Stomach (tissue), 4 donors: ENCODE data around the gene NTNG1.

Source experiments
- EP300 ChIP-seq: sonication (generic); formaldehyde crosslinking; IDR thresholded peaks from one replicate; pipeline ENCODE4 v1.6.1; 2017; ENCODE audit warnings: antibody characterized with exemption
- POLR2A ChIP-seq, 4 donors: fragments of 450-650 bp; IDR thresholded peaks; one replicate each; pipeline ENCODE4 v1.6.1; 2016; ENCODE audit warnings: antibody characterized with exemption in 4 of 4, control low read depth in 2 of 4, mild to moderate bottlenecking in 1 of 4, moderate library complexity in 1 of 4
- POLR2AphosphoS5 ChIP-seq, 3 donors: sonication (generic); formaldehyde crosslinking; IDR thresholded peaks; one replicate each; pipeline ENCODE4 v1.6.1; 2016; ENCODE audit warnings: antibody characterized with exemption in 3 of 3
- TF ChIP-seq, protein P1 (sequence below), 7 experiments: fragments of 450-650 bp in 4 of 7; fragments of 200-600 bp in 3 of 7; sonication (generic) in 3 of 7; IDR thresholded peaks; one replicate each; pipeline ENCODE4 v1.5.1; 2016 to 2019; ENCODE audit warnings: antibody characterized with exemption in 7 of 7, control low read depth in 2 of 7, mild to moderate bottlenecking in 1 of 7

DNA sequence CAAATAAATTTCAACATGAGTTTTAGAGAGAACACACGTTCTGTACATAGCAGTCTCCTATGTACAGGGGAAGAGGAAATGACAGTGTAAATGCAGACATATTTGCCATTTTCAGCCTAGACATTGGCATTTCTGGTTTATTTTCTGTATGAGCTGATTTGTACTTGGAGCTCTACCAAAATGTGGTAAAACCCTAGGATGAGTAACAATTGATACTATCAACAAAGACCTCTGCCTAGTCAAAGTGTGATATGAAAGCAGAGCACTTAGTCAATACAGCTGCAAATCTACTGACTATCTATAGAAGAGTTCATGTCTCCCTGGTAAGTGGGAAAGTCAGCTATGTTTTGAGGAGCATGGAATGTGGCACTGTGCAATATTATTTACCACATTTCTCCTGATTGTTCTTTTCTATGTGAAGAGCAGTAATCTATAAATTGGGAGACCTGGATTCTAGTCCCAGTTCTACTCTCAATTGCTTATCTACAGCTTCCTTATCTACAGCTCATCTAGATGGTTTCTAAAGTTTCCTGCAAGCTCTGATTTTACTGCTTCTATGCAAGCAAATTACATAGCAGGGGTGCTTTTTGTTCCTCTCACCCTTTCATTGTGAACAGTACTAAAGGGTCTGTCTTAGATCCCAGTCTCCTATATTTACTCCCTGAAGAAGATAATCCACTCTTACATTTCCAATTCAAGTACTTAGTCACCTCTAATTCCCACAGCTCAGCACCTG is 334.2 kb downstream of the NTNG1 start:
- TF ChIP-seq EP300, result no peak
- TF ChIP-seq, protein P1, sequence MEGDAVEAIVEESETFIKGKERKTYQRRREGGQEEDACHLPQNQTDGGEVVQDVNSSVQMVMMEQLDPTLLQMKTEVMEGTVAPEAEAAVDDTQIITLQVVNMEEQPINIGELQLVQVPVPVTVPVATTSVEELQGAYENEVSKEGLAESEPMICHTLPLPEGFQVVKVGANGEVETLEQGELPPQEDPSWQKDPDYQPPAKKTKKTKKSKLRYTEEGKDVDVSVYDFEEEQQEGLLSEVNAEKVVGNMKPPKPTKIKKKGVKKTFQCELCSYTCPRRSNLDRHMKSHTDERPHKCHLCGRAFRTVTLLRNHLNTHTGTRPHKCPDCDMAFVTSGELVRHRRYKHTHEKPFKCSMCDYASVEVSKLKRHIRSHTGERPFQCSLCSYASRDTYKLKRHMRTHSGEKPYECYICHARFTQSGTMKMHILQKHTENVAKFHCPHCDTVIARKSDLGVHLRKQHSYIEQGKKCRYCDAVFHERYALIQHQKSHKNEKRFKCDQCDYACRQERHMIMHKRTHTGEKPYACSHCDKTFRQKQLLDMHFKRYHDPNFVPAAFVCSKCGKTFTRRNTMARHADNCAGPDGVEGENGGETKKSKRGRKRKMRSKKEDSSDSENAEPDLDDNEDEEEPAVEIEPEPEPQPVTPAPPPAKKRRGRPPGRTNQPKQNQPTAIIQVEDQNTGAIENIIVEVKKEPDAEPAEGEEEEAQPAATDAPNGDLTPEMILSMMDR (IDR thresholded peaks at IDR 0.05), result no peak
- TF ChIP-seq POLR2A (IDR thresholded peaks at IDR 0.05), result no peak
- TF ChIP-seq POLR2AphosphoS5 (IDR thresholded peaks at IDR 0.05), result no peak
